SU-DHL-6 (cell line): ENCODE measurements around the gene ATP11C.

Experiments
- H2AFZ ChIP-seq: fragments of 200-600 bp; sonication (generic); 2 replicates; pipeline ENCODE4 v1.6.1; 2014; ENCODE audit warnings: low read depth, mild to moderate bottlenecking, moderate library complexity, mixed read lengths, antibody characterized with exemption, low read length; ENCODE audit not compliant: severe bottlenecking
- H3F3A ChIP-seq: fragments of 200-600 bp; shearing (Covaris generic); 2 replicates; pipeline ENCODE4 v1.6.0; 2016; ENCODE audit warnings: antibody characterized with exemption, mild to moderate bottlenecking; ENCODE audit not compliant: insufficient read depth
- H3K27ac ChIP-seq: fragments of 200-600 bp; sonication (generic); 2 replicates; pipeline ENCODE4 v1.5.1; 2016; ENCODE audit warnings: low read depth, mild to moderate bottlenecking, low read length, moderate library complexity, mixed read lengths
- H3K27me3 ChIP-seq: fragments of 200-600 bp; sonication (generic), shearing (Covaris generic); 2 replicates; pipeline ENCODE4 v1.6.0; 2014; ENCODE audit warnings: mild to moderate bottlenecking, low read length
- H3K36me3 ChIP-seq: fragments of 200-600 bp; sonication (generic); 2 replicates; pipeline ENCODE4 v1.6.1; 2014; ENCODE audit warnings: mild to moderate bottlenecking, low read length, mixed read lengths
- H3K4me2 ChIP-seq: fragments of 300-600, 200-600 bp; shearing (Covaris generic), sonication (generic); 2 replicates; pipeline ENCODE4 v1.6.0; 2014; ENCODE audit warnings: low read length, low read depth, mild to moderate bottlenecking; ENCODE audit not compliant: poor library complexity, severe bottlenecking
- H3K4me3 ChIP-seq: fragments of 200-600 bp; sonication (generic); 2 replicates; pipeline ENCODE4 v1.5.1; 2014; ENCODE audit warnings: antibody characterized with exemption, low read length, mild to moderate bottlenecking, mixed read lengths; ENCODE audit not compliant: insufficient read depth, poor library complexity, severe bottlenecking
- H3K79me2 ChIP-seq: fragments of 200-600 bp; sonication (generic); 2 replicates; pipeline ENCODE4 v1.6.1; 2014; ENCODE audit warnings: mild to moderate bottlenecking, low read length, moderate library complexity; ENCODE audit not compliant: insufficient read depth
- H3K9ac ChIP-seq: fragments of 200-600 bp; sonication (generic); 2 replicates; pipeline ENCODE4 v1.7.0; 2014; ENCODE audit warnings: mild to moderate bottlenecking, low read length
- H3K9me2 ChIP-seq: fragments of 200-600 bp; sonication (generic); replicated peaks from 2 replicates; pipeline ENCODE4 v1.6.1; 2014; ENCODE audit warnings: low read length; ENCODE audit not compliant: insufficient read depth
- H3K9me3 ChIP-seq: fragments of 200-600 bp; sonication (generic); 2 replicates; pipeline ENCODE4 v1.6.1; 2014; ENCODE audit warnings: low read length, mixed read lengths; ENCODE audit not compliant: insufficient read depth
- H4K20me1 ChIP-seq: fragments of 200-600 bp; sonication (generic); 2 replicates; pipeline ENCODE4 v1.6.1; 2014; ENCODE audit warnings: low read depth, mild to moderate bottlenecking, antibody characterized with exemption, low read length, moderate library complexity, mixed read lengths
- EZH2phosphoT487 ChIP-seq: fragments of 200-600 bp; sonication (generic), shearing (Covaris generic); conservative IDR thresholded peaks from 2 replicates; pipeline ENCODE4 v1.6.1; 2018; ENCODE audit warnings: mild to moderate bottlenecking, antibody characterized with exemption, low read length, moderate library complexity, mixed read lengths
- TF ChIP-seq, protein P1 (sequence below): fragments of 200-600 bp; sonication (generic); IDR thresholded peaks from one replicate; pipeline ENCODE4 v1.5.1; 2017; ENCODE audit warnings: antibody characterized with exemption, mild to moderate bottlenecking, low read length, moderate library complexity; ENCODE audit not compliant: insufficient read depth, poor library complexity, severe bottlenecking

ATP11C gene

DNA sequence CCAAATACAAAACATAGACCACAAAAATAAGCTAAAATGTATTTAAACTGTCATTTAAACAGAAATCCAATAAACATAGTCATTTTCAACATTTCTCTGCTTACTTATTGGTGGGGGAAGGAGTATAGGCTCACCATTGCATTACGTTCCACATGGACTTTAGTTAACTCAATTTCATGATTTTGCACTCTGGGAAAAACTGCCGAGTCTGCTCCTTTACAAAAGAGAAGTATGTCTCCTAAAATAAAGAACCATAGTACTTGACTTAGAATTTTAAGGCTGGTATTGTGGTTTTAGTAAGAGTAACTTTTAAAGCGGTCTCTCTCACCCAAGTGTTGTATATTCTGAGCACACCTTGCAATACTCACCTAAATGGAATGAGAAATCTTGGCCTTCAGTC lies 149.8 kb downstream of the ATP11C start:
- H3K79me2 ChIP-seq = no peaks in the 10 kb centered on the region
- H3K9me3 ChIP-seq = no peaks in the 10 kb centered on the region
- TF ChIP-seq EZH2phosphoT487 = no peak
- TF ChIP-seq, protein P1, sequence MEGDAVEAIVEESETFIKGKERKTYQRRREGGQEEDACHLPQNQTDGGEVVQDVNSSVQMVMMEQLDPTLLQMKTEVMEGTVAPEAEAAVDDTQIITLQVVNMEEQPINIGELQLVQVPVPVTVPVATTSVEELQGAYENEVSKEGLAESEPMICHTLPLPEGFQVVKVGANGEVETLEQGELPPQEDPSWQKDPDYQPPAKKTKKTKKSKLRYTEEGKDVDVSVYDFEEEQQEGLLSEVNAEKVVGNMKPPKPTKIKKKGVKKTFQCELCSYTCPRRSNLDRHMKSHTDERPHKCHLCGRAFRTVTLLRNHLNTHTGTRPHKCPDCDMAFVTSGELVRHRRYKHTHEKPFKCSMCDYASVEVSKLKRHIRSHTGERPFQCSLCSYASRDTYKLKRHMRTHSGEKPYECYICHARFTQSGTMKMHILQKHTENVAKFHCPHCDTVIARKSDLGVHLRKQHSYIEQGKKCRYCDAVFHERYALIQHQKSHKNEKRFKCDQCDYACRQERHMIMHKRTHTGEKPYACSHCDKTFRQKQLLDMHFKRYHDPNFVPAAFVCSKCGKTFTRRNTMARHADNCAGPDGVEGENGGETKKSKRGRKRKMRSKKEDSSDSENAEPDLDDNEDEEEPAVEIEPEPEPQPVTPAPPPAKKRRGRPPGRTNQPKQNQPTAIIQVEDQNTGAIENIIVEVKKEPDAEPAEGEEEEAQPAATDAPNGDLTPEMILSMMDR = no peak
- H3K9ac ChIP-seq = no peak overlapping the region
- H3K27ac ChIP-seq = no peak overlapping the region
- H3K27me3 ChIP-seq = no peaks in the 10 kb centered on the region
- H3K9me2 ChIP-seq = no peaks in the 10 kb centered on the region
- no peak overlapping the region for H2AFZ ChIP-seq
- H4K20me1 ChIP-seq = no peaks in the 10 kb centered on the region
- H3K4me3 ChIP-seq = no peak overlapping the region
- H3F3A ChIP-seq = no peaks in the 10 kb centered on the region
- H3K36me3 ChIP-seq = no peaks in the 10 kb centered on the region
- H3K4me2 ChIP-seq = no peak overlapping the region

DNA sequence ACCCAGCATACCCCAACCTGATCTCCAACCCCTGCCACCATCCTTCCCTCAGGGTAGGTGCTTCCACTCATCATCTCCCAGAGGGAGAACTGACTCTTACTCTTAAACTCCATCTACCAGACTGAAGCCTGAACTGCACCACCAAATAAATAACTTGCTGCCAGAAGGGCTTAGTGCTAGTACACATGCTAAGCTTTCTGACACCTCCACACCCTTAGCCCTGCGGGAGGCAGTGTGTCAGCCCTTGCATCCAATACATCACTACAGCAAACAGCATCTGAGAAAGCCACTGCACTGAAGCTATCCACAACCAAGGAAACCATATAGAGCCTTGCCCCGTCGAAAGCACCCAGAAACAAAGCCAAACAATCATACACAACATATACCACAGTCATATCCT lies 156.3 kb downstream of the ATP11C start:
- H3K27me3 ChIP-seq = no peaks in the 10 kb centered on the region
- no peaks in the 10 kb centered on the region for H3K9me3 ChIP-seq
- no peak overlapping the region for H3K4me2 ChIP-seq
- H3K4me3 ChIP-seq = no peak overlapping the region
- H4K20me1 ChIP-seq = no peaks in the 10 kb centered on the region
- no peaks in the 10 kb centered on the region for H3K9me2 ChIP-seq
- H3F3A ChIP-seq = no peaks in the 10 kb centered on the region
- no peak overlapping the region for H3K27ac ChIP-seq
- peaks cover 5% of the 10 kb centered on the region; the same call in 1 of the 2 replicates for H3K36me3 ChIP-seq
- H3K9ac ChIP-seq = no peak overlapping the region
- TF ChIP-seq EZH2phosphoT487 = no peak
- TF ChIP-seq, protein P1 = no peak
- H2AFZ ChIP-seq = no peak overlapping the region
- H3K79me2 ChIP-seq = no peaks in the 10 kb centered on the region

DNA sequence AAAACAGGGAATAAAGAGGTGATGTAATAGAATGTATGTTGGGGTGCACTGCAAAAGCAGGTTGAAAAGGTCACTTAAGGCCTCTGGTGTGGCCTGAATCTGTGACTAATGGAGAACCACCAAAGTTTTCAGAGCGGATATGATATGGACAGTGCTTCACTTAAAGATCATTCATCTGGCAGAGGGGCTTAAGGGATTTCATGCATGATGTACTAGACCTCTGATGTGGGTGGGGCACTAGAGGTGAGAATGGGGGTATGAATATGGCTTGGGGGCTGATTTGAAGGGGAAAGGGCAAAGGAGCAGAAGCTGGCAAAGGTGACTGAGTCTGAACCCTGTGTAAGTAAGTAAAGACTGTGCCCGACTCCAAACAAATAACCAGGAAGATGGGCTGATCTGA lies 162.5 kb downstream of the ATP11C start:
- no peak overlapping the region for H2AFZ ChIP-seq
- H4K20me1 ChIP-seq = no peaks in the 10 kb centered on the region
- no peak overlapping the region for H3K4me3 ChIP-seq
- H3K27ac ChIP-seq = no peak overlapping the region
- no peaks in the 10 kb centered on the region for H3F3A ChIP-seq
- no peaks in the 10 kb centered on the region for H3K9me3 ChIP-seq
- H3K79me2 ChIP-seq = no peaks in the 10 kb centered on the region
- TF ChIP-seq, protein P1 = no peak
- TF ChIP-seq EZH2phosphoT487 = no peak
- H3K9me2 ChIP-seq = no peaks in the 10 kb centered on the region
- H3K9ac ChIP-seq = no peak overlapping the region
- H3K4me2 ChIP-seq = no peak overlapping the region
- no peaks in the 10 kb centered on the region for H3K27me3 ChIP-seq
- peaks cover 5% of the 10 kb centered on the region; the same call in 1 of the 2 replicates for H3K36me3 ChIP-seq

DNA sequence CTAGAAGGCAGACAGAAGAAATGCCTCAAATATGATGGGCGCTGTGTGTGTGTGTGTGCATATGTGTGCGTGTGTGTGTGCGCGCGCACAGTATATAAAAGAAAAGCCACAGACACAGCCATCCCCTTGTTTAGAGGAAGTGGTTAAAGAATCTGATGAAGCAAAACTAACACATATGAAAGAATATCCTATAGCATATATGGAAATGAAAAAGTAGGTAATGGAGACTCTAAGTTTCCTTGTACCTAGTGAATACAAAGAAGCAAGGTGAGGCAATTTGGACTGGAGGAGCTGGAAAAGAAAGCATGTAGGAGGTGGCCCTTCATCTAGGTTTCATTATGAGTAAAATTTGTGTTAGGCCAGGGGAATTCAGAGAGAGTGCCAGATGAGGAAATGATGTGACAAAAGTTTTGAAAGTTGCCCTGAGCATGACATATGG lies 166.3 kb downstream of the ATP11C start:
- H3K4me2 ChIP-seq = no peak overlapping the region
- no peaks in the 10 kb centered on the region for H3K9me3 ChIP-seq
- H3K4me3 ChIP-seq = no peak overlapping the region
- H3K9ac ChIP-seq = no peak overlapping the region
- no peaks in the 10 kb centered on the region for H3K36me3 ChIP-seq
- no peaks in the 10 kb centered on the region for H3F3A ChIP-seq
- no peak for TF ChIP-seq EZH2phosphoT487
- TF ChIP-seq, protein P1 = no peak
- no peaks in the 10 kb centered on the region for H3K27me3 ChIP-seq
- no peaks in the 10 kb centered on the region for H3K79me2 ChIP-seq
- no peaks in the 10 kb centered on the region for H3K9me2 ChIP-seq
- no peak overlapping the region for H3K27ac ChIP-seq
- no peaks in the 10 kb centered on the region for H4K20me1 ChIP-seq
- no peak overlapping the region for H2AFZ ChIP-seq
